8988T (cell line): ENCODE measurements around the gene ZSCAN2.
"Not testable (repeated sequence)": the region's sequence is repeated elsewhere in the genome, so short reads cannot be mapped to it uniquely, and the experiment has no call there.

Experiments used
- DNase-seq: peaks from one replicate; pipeline ENCODE4 v3.0.0; 2011

The ZSCAN2 gene

GRCh38 chr15:84642640-84643039 is 41.8 kb downstream of the ZSCAN2 start:
- DNase-seq: not testable (repeated sequence)

GRCh38 chr15:84643838-84644237 is 43.0 kb downstream of the ZSCAN2 start:
- no peak for DNase-seq

GRCh38 chr15:84645496-84645895 is 44.7 kb downstream of the ZSCAN2 start:
- no peak for DNase-seq

- no peak for DNase-seq
Observed at GRCh38 chr15:84645997-84646396, 45.2 kb downstream of the ZSCAN2 start.

- no peak for DNase-seq
Observed at GRCh38 chr15:84647726-84648125, 46.9 kb downstream of the ZSCAN2 start.

GRCh38 chr15:84648539-84648938 is 47.7 kb downstream of the ZSCAN2 start:
- no peak for DNase-seq

GRCh38 chr15:84649706-84650105 is 48.9 kb downstream of the ZSCAN2 start:
- DNase-seq: no peak

GRCh38 chr15:84653584-84653909 is 52.7 kb downstream of the ZSCAN2 start:
- DNase-seq: no peak

GRCh38 chr15:84653910-84654688 is 53.3 kb downstream of the ZSCAN2 start, which contains the start of gene WDR73:
TSS of gene WDR73 (minus strand) at chr15:84654283. CDS start at chr15:84654274, 9 bp downstream.
- DNase-seq: peak; percentile 62

- DNase-seq: peak; percentile 54
Observed at GRCh38 chr15:84654689-84655453, 54.1 kb downstream of the ZSCAN2 start.

GRCh38 chr15:84656972-84657371 is 56.2 kb downstream of the ZSCAN2 start:
- DNase-seq: no peak

- no peak for DNase-seq
Observed at GRCh38 chr15:84657748-84658079, 56.9 kb downstream of the ZSCAN2 start.

- DNase-seq: peak; percentile 91
Observed at GRCh38 chr15:84658080-84658787, 57.4 kb downstream of the ZSCAN2 start, which contains the start of gene NMB. TSS of gene NMB (minus strand) at chr15:84658199. CDS start at chr15:84658152, 47 bp downstream.

- no peak for DNase-seq
Observed at GRCh38 chr15:84658788-84659411, 58.1 kb downstream of the ZSCAN2 start.

- DNase-seq: no peak
Observed at GRCh38 chr15:84659904-84660781, 59.3 kb downstream of the ZSCAN2 start.

- DNase-seq: no peak
Observed at GRCh38 chr15:84661001-84661400, 60.2 kb downstream of the ZSCAN2 start.

- DNase-seq: no peak
Observed at GRCh38 chr15:84666373-84666772, 65.6 kb downstream of the ZSCAN2 start.

- no peak for DNase-seq
Observed at GRCh38 chr15:84668221-84668982, 67.6 kb downstream of the ZSCAN2 start.

- no peak for DNase-seq
Observed at GRCh38 chr15:84669726-84670125, 68.9 kb downstream of the ZSCAN2 start.

GRCh38 chr15:84671211-84671610 is 70.4 kb downstream of the ZSCAN2 start:
- no peak for DNase-seq
